DMS53 (cell line): ENCODE measurements around the gene PCDHGC5.

Experiments
- DNase-seq: peaks from one replicate; lab custom pipeline; 2025; lab: John Stamatoyannopoulos, UW

Gene PCDHGC5

DNA sequence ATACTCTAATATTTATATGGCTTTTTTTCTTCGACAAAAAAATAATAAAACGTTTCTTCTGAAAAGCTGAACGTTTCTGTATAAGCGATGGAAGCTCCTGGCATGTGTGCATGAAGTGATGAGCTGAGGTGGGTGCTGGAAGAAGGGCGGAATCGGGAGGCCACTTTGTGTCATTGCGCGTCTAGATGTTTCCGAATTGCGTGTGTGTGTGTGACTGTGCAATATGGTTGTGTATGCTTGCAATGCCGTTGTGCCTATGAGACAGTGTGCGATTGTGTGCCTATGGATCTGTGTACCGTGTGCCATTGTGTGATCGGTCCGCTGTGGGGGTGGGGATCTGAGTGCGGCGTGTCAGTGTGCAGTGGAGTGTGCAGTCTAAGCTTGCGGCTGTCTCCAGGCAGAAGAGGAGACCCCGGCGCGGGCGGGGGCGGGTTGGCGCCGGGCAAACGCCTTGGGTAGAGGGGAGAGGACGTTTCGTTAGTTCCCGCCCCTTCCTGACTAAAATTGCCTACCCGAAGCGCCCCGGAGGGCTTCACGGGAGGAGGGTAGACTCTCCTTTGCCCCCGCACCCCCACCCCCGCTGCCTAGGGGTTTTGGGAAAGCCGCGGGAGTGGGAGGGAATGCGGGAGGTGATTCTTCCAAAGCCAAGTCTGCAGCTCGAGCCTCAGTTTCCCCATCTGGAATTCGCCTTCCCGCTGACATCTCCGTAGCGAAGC is 24.2 kb downstream of the PCDHGC5 start:
- no peak for DNase-seq

DNA sequence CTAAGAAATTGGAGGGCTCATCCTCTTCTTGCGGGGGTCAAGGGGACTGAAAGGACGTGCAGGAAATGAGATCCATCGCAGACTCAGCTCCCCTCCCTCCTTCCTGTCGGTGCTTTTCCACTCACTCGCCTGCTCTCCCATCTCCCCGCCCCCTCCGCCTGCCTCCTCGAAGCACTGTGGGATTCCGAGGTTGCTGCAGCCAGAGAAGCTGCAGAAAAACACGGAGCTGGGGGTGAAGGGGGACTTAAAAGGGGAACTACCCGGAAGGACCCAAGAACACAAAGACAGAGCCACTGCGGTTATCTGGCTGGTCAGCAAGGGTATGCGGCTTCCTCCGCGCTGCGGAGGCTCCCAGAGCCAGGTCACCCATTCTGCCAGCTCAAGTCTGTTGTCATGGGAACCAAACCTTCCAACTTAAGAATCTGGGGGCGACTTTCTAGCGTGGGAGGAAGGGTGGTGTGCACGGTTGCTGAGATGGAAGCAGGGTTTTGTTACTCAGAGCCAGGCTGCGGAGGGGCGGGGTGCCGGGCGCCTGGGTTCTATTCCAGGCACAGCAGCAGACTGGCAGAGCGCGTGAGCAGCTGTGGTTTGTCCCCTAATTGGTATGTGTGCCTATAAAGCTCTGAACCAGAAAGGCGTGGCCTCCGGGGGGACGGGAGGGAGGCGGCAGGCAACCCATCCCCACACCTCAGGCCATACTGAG is 24.9 kb downstream of the PCDHGC5 start:
- no peak for DNase-seq

DNA sequence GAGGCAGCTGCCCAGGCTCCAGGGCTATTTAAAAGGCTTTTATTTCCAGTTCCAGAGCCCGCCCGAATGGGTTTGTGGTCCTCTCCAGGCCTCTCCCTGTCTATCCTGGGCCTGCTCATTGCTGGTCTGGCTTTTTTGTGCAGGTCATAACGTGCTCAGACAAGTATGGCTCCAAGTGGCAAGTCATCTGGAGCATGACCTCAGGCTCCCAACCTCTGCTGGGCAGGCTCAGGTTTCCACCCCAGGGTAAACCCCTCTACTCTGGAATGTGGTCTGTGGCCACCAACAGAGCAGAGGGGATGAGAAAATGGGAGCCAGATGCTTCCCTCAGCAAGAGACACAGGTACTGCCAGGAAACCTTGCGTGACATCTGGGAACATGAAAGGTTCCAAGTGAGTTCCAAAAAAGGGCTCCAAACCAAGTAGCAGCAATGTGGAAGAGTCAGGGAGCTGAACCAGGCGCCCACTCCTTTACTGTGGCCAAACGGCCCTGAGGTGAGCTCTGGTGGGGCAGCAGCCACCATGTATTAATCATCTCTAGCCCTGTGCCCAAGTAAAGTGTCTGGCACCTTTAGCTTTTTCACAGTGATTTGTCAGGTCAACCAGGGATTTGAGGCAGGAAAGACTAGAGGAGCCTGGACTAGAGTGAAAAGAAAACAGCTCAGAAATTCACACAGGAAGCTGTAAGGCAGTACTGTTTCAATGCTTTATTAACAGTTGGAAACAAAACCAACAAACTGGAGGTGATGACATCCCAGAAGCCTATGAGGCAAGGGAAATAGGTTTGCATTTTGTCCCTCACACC is 25.7 kb downstream of the PCDHGC5 start:
- DNase-seq: no peak

DNA sequence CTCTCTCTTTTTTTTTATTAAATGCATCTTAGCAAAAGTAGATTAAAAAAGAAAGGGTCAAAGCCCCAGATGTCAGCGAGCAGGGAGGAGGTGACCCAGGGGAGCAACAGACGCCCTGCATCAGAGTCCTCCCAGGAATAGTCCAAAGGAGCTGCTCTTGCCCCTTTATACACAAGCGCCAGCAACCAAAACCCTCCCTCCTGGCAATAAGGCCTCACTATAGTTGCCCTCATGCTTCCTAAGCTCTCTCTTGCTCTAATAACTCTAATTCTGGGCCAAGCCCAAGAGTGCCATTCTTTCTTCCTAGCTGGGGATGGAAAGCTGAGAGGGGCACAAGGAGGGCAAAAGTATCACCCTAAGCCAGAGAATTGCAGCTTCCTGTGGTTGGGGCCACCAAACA is 26.3 kb downstream of the PCDHGC5 start:
- DNase-seq: no peak

DNA sequence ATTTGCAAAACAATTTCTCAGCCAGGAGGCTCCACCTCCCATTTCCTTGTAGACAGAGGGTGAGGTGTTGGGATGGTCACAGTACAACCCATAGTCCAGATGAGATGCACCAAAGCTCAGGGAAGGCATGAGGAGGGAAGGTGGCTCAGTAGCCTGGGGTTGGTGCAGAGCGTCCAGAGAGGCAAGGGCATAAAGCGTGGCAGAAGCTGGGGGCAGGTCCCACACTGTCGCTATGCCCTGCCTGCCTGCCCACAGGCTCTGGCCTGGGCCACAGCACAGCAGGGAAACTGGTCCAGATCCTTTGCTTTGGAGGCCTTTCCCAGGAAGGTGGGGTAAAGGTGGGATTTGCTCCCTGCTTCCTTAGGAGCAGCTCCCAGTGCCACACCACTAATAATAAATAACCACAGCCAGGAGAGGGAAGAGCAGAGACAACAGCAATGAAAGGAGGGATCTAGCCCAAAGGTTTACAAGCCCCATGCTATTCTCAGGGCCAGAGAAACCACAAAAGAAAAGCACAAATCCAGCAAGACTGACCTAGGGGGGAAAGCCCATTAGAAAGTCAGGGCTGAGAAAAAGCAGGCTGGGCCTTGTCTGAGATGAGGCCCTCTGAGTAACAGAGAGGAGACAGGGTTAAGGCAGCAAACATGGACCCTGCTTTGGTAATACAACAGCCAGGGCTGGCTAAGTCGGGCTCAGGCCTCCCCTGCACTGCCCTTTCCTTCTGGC is 27.2 kb downstream of the PCDHGC5 start:
- no peak for DNase-seq

DNA sequence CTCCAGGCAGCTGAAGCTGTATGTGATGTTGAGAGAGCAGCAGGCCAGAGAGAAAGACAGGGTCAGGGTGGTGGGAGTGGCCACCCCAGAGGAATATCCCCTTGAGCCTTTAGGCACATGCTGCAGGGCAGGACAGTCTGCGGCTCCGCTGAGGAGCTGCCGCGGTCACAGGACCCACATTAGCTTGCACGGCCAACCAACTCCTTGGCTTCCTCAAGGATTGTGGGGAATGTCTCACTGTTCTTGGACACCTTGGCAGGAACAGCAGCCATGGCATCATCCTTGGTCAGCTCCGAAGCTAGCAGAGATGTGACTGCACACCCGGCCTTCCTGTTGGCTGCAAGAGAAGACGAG is 27.8 kb downstream of the PCDHGC5 start:
- DNase-seq: no peak

DNA sequence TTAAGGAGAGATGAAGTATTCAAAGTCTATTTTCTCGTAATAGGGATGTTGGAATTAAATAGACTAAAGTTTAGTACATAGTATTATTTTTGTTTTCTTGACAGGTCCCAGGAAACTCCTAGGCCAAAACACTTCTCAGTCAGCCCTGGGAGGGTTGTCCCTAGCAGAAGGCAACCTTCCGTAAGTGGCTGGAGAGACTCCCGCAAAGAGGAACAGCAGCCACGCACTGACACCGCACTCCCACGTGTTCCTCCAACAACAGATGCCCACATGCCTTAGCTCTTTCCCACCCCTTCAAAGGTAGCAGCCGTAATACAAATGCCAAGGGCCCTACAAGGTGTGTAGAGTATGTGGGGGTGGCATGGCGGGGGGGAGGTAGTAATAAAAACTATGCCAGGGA is 28.4 kb downstream of the PCDHGC5 start:
- DNase-seq: no peak

DNA sequence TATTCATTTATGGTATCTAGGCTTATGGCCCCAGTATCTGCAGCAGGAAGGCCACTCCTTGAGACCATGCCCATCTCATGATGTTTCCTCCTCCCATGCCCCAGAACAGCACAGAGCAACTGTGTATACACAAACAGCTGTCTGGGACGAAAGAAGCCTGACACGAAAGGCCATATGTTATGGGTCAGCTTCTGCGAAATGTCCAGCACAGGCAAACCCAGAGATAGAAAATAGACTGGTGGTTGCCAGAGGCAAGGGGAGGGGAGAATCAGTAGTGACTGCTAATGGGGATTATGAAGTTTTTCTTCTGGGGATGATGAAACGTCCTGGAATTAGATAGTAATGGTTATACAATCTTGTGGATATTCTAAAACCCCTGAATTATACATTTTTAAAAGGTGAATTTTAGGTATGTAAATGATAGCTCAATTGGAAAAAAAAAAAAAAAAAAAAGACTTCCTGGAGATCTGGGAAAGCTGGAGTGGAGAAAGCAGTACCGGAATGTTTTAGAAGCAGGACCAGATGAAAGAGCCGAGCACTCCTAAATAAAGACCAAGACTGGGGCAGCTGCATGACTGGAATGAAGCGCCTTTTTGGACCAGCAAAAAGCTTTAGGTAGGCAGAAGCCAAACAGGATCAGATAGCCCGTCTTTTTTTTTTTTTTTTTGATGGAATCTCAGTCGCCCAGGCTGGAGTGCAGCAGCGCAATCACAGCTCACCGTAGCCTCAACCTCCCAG is 29.2 kb downstream of the PCDHGC5 start:
- no peak for DNase-seq

DNA sequence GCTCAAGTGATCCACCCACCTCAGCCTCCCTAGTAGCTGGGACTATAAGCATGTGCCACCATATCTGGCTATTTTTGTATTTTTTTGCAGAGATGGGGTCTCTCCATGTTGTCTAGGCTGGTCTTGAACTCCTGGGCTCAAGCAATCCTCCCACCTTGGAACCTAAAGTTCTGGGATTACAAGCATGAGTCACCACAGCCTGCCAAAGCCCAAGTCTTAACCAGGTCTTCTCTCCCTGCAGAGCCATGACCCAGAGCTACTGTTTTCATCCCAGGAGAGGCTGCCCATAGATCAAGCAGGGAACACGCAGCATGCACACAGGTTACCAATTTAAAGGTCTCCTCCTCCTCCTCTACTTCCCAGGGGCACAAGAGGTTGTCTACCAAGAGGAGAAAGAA is 29.7 kb downstream of the PCDHGC5 start:
- no peak for DNase-seq

DNA sequence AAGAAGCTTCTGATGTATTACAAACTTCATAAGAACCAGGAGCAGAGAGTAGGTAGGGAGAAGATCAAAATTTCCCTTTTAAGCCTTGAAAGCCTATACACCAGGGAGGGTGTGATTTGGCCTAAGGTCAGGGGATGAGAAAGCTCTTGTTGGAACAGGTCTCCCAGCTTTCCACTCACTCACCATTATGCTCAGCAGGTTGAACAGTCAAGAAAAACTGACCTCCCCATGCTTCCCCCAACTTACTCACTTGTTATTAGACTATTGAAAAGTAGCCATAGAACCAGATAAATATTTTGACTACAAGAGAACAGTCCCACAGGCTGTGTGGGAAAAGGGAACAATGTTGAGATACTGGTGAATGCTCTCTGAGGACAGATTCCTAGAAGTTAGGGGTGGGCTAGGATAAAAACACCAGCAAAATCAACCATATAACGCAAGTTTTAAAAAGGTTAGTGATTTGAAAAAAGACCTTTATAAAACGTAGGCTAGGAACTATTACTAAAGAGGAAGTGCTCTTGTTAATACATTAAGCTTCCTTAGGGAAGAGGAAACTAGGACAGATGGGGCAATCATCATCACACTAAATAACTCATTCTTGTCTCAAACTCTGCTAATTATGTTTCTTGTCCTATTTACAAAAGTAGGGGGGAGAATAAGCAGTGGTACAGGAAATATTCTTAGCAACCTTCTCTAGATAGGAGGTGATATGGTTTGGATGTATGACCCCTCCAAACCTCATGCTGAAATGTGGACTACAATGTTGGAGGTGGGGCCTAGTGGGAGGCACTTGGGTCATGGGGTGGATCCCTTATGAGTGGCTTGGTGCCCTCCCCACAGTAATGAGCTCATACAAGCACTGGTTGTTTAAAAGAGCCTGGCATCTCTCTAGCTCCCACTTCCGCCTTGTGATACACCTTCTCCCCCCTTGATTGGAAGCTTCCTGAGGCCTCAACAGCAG is 31.0 kb downstream of the PCDHGC5 start:
- DNase-seq: no peak

DNA sequence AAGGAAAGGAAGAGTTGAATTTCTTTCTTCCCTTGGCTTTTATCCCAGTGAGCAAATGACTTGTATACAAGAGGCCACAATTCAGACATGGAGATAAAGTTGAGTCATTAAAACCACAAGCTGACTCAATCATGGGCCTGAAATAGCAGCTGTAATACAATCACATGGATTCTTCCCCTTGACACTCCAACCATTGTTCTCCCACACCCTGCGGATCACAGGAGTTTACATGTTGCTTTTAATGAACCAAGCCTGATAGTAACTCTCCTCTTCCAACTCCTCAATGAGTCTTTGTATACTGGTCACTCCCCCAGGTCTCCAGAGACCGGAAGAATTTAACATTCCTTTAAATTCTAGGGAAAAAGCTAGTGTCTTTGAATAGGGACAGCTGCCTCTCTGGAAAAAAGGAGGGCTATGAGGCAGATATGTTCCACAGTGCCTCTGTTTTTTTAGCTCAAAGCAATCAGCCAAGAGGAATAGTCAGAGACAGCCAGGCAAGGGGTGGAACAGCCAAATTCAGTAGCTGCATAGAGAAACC is 32.4 kb downstream of the PCDHGC5 start:
- DNase-seq: peak; percentile 51

DNA sequence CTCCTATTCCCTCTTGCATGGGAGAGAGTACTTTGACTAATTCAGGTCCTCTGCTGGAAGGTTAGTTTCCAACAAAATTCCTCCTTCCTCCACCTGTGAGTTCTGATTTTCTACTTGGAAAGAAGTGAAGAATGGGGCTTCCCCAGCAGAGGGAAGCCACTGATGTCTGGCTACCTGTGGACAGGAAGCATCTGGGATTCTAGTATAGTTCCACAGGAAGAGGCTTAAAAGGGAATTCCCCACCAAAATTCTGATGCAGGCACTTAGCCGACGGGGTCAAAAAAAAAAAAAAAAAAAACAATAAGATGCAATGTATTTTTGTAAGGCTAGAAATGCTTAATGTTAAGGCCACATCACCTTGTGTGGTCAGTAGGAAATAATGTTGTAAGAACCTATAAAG is 33.4 kb downstream of the PCDHGC5 start:
- DNase-seq: no peak

DNA sequence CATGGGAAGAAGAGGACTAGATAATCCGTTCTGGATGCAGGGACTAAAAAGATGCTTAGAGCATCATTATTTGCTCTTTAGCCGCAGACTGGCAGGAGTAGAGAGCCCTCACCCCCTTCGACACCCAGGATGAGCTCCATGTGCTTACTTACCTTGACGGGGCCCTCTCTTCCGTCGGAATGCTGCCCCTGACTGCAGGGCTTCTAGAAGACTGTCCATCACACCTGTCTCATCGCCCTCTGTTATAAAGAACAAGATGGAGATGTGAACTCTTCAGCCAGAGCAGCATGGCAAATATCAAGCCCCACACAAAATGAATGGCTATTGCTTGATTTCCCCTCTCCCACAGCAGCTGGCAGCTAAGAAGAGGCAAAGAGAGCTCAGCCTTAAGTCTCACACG is 35.1 kb downstream of the PCDHGC5 start:
- no peak for DNase-seq

DNA sequence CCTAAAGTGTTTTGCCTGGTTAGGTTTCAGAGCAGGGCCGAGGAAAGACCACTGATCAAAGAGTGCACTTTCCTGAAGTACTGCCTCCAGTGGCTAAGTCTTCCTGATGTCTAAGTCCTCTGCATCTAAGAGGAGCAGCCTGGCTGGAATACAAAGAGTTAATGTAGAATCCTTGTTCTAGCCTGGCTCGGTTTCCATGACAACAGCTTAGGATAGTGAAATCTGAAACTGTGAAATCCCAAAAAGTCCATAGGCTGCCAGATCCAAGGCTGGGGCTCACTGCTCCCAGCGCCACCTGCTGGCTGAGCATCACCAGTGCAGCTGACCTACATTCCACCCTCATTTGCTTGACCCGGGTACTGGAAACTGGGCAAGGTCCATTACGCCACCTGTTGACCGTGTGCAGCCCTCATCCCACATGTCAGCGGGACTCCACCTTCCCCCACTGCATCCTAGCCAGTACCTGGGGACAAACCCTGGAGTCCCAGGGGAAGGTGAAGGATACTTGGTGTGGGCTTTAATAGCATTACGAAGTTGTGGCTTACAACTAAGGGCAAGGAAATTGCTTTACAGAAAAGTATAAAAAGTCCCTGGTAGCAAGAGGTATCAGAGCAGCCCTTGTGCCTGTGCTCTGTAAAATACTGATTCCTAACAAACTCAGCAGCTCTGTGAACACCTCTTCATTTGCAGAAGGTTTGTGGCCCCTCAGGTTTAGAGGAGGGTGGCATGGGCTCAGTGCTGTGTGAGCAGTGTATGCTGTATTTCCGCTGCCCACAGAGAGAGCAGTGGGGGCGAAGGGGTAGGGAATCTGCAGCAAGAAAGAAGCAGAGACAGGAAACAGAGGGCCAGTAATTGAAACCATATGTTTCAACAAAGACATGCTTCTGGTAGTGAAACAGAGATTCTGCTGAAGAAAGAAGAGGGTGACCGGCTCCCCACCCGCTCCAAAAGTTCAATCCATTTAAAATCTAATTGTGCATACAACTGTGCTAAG is 36.0 kb downstream of the PCDHGC5 start:
- peak; percentile 94 for DNase-seq

DNA sequence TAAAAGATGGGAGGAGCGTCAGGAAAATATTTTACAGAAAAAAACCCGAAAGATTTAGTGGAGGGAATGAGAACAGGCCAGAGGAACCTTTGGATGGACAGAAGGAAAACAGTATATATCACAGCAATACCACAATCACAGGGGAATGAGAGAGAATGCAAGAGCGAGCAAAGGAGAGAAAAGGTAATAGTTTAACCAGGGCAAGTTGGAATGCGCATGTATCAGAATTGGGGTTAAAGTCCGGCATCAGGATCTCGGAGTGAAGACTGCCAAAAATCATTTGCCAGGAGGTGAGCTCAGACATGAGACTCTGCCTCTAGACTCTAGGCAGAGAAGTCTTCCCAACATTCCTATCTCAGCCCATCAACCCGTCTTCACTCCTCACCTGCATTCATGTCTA is 36.8 kb downstream of the PCDHGC5 start:
- DNase-seq: no peak

DNA sequence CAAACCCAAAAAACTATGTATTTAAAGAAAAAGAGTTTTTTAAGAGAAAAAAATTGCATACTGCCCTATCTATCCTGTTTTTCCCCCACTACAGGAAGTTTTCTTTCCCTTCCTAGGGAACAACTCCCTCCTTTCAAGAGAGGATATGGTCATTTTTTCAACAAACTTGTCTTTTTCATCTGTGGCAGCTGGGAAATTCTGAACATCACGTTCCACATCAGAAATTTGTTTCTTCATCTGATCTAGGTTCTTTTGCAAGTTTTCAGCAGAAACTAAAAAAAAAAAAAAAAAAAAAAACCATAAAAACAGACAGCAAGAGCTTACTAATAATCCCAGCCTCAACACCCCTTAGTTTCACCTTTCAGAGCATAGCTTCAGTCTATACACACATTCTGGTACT is 38.5 kb downstream of the PCDHGC5 start:
- no peak for DNase-seq

DNA sequence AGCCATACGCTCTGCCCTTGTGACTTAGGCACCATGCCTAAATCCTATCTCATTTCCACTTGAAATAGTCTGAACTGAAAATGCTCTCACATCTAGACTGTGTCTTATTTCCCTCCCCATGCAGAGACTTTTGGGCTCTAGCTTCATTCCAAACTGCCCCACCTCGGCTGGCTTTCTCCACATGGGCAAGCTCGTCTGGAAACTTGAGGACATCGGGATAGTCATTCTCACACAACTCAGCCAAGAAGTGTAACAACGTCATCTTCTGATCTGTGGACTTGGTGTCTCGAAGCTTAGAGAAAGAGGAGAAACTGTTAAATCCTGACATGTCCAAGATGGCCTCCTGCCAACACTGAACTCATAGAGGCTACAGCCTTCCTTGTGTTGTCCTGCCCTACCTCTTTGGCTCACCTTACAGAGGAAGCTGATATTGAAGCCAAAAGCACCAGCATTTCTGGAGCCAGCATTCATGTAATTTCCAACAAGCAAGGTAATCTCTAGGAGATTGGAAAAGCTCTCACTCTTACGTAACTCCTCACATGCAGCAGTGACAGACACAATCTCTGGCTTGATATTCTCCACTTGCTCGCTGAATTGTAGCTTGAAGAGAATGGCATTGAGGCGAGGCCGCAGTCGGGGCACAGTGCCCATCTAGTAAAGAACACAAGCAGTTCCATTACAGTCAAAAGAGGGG is 39.6 kb downstream of the PCDHGC5 start:
- DNase-seq: no peak

DNA sequence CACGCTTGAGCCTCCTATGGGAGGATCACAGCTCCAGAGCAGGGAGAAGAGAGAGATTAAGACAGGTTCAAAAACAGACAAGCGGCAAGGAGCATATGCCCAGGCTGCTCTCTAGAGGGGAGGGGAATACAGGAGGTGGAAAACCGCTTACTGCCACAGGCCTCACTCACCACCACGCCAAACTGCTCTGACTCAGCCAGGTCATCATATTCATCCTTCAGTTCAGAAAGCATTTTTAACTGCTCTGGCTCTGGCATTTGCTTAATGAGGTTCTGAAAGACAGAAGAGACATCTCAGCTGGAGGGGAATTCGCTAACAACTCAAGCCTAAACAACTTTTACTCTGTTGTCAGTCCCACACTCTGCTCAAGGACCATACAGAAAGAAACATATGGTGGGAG is 40.1 kb downstream of the PCDHGC5 start:
- DNase-seq: no peak
